Mesenchymal stem cell (in vitro differentiated cells and primary cell): ENCODE results near the gene SMIM41.
"Not testable (repeated sequence)": the region's sequence is repeated elsewhere in the genome, so short reads cannot be mapped to it uniquely, and the experiment has no call there.

ENCODE experiments used
- DNase-seq: peaks from one replicate; pipeline ENCODE4 v3.0.0-alpha.2; 2013
- H2AFZ ChIP-seq: one replicate; pipeline ENCODE4 v1.6.1; 2013; ENCODE audit warnings: low read depth, mild to moderate bottlenecking, control low read depth, inconsistent platforms, low read length, moderate library complexity
- H2AK5ac ChIP-seq: 2 replicates; pipeline ENCODE4 v1.6.1; 2013; ENCODE audit warnings: low read length, moderate library complexity, mild to moderate bottlenecking, inconsistent platforms; ENCODE audit not compliant: severe bottlenecking
- H2BK120ac ChIP-seq: one replicate; pipeline ENCODE4 v1.6.1; 2013; ENCODE audit warnings: low read depth, mild to moderate bottlenecking, inconsistent platforms, low read length, moderate library complexity
- H2BK12ac ChIP-seq, 2 experiments: one replicate each; pipeline ENCODE4 v1.6.1; 2013; ENCODE audit warnings: inconsistent platforms in 2 of 2, low read length in 2 of 2, mild to moderate bottlenecking in 2 of 2, moderate library complexity in 2 of 2, control low read depth in 1 of 2
- H2BK15ac ChIP-seq: one replicate; pipeline ENCODE4 v1.6.1; 2013; ENCODE audit warnings: mild to moderate bottlenecking, low read depth, inconsistent platforms; ENCODE audit not compliant: poor library complexity, severe bottlenecking
- H2BK5ac ChIP-seq: 2 replicates; pipeline ENCODE4 v1.6.1; 2013; ENCODE audit warnings: low read depth, mild to moderate bottlenecking, low read length, control low read depth, inconsistent platforms; ENCODE audit not compliant: poor library complexity, severe bottlenecking
- H3K14ac ChIP-seq, 2 experiments: one replicate each; pipeline ENCODE4 v1.6.1; 2013; ENCODE audit warnings: inconsistent platforms in 2 of 2, low read length in 2 of 2, control low read depth in 1 of 2, mild to moderate bottlenecking in 1 of 2, moderate library complexity in 1 of 2
- H3K18ac ChIP-seq, 2 experiments: one replicate each; pipeline ENCODE4 v1.6.1; 2013; ENCODE audit warnings: inconsistent platforms in 2 of 2, low read length in 2 of 2, control low read depth in 1 of 2, low read depth in 1 of 2, mild to moderate bottlenecking in 1 of 2
- H3K23ac ChIP-seq, 2 experiments: one replicate each; pipeline ENCODE4 v1.6.1; 2013; ENCODE audit warnings: inconsistent platforms in 2 of 2, low read length in 2 of 2, mild to moderate bottlenecking in 2 of 2, moderate library complexity in 2 of 2, control low read depth in 1 of 2
- H3K27ac ChIP-seq: 2 replicates; pipeline ENCODE4 v1.5.1; 2013; ENCODE audit warnings: mild to moderate bottlenecking, moderate library complexity, low read length, control low read depth, inconsistent platforms; ENCODE audit not compliant: poor library complexity, severe bottlenecking
- H3K27me3 ChIP-seq, 2 experiments: 2 replicates each; pipeline versions ENCODE4 v1.6.1 to v1.7.0; 2013; ENCODE audit warnings: low read length in 2 of 2, mild to moderate bottlenecking in 2 of 2, moderate library complexity in 2 of 2, control low read depth in 1 of 2, inconsistent platforms in 1 of 2; ENCODE audit not compliant: control insufficient read depth in 1 of 2, insufficient read depth in 1 of 2
- H3K36me3 ChIP-seq, 2 experiments: 2 replicates each; pipeline versions ENCODE4 v1.6.1 to v1.7.0; 2013; ENCODE audit warnings: low read length in 2 of 2, control low read depth in 1 of 2, inconsistent platforms in 1 of 2, low read depth in 1 of 2, mild to moderate bottlenecking in 1 of 2; ENCODE audit not compliant: insufficient read depth in 2 of 2, control insufficient read depth in 1 of 2
- H3K4ac ChIP-seq, 2 experiments: one replicate each; pipeline ENCODE4 v1.6.1; 2013; ENCODE audit warnings: inconsistent platforms in 2 of 2, low read length in 2 of 2, mild to moderate bottlenecking in 2 of 2, moderate library complexity in 2 of 2, control low read depth in 1 of 2, low read depth in 1 of 2
- H3K4me1 ChIP-seq: 2 replicates; pipeline ENCODE4 v1.6.1; 2013; ENCODE audit warnings: low read depth, low read length, control low read depth; ENCODE audit not compliant: control insufficient read depth, insufficient read depth
- H3K4me2 ChIP-seq: 2 replicates; pipeline ENCODE4 v1.6.1; 2013; ENCODE audit warnings: low read length, mild to moderate bottlenecking, inconsistent platforms; ENCODE audit not compliant: poor library complexity, severe bottlenecking
- H3K4me3 ChIP-seq, 2 experiments: 2 replicates each; pipeline versions ENCODE4 v1.5.1 to v1.7.0; 2013; ENCODE audit warnings: low read length in 2 of 2, mild to moderate bottlenecking in 2 of 2, control low read depth in 1 of 2, low read depth in 1 of 2; ENCODE audit not compliant: insufficient read depth in 1 of 2
- H3K79me1 ChIP-seq: replicated peaks from 2 replicates; pipeline ENCODE4 v1.6.1; 2013; ENCODE audit warnings: mild to moderate bottlenecking, control low read depth, low read length, inconsistent platforms; ENCODE audit not compliant: poor library complexity, severe bottlenecking
- H3K9ac ChIP-seq: 2 replicates; pipeline ENCODE4 v1.7.0; 2013; ENCODE audit warnings: mild to moderate bottlenecking, low read length, moderate library complexity
- H3K9me3 ChIP-seq: 2 replicates; pipeline ENCODE4 v1.7.0; 2013; ENCODE audit warnings: mild to moderate bottlenecking, low read length; ENCODE audit not compliant: control insufficient read depth
- H4K8ac ChIP-seq: one replicate; pipeline ENCODE4 v1.6.1; 2013; ENCODE audit warnings: inconsistent platforms, mild to moderate bottlenecking, low read length, moderate library complexity
- H4K91ac ChIP-seq: one replicate; pipeline ENCODE4 v1.6.1; 2013; ENCODE audit warnings: mild to moderate bottlenecking, low read length, inconsistent platforms
- WGBS: methylation state at CpG from one replicate; pipeline ENCODE4 v1.1.7; 2013; ENCODE audit warnings: mixed read lengths; 5-methylcytosine and 5-hydroxymethylcytosine counted together

Gene SMIM41

DNA sequence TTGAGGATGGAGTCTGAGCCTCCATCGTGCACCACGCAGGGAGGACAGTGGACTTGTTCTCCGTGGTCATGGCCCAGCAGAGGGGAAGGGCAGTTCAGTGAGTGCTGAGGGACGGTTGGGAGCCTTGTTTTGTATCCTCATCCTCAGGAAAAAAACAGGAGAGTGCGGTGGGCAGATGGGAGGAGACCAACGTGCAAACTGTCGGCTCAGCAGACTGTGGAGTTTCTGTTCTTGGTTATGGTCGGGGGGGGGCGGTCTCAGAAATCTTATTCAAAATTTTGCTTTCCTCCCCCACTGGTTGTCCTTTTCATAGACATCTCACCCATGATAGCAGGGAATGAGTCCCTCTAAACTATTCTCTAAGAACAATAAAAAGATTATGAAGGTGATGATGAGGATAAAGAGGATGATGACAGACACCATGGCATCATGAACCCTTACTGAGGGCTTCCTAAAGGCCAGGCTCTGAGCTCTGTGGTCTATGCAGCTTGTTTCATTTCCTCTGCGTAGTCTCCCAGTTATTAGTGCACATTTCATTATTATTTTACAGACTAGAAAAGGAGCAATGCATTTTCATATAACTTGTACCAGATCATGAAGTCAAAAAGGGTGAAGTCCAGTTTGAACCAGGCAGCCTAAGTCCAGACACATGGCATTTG is 25.1 kb downstream of the SMIM41 start:
- H3K4me3 ChIP-seq, H3K9me3 ChIP-seq, H3K79me1 ChIP-seq, H3K4ac ChIP-seq, H3K23ac ChIP-seq, H4K91ac ChIP-seq, DNase-seq, H4K8ac ChIP-seq, H3K18ac ChIP-seq, H2AK5ac ChIP-seq, H3K27ac ChIP-seq, H3K9ac ChIP-seq, H3K36me3 ChIP-seq, H3K14ac ChIP-seq, H2AFZ ChIP-seq, H2BK120ac ChIP-seq, H3K4me1 ChIP-seq, H3K4me2 ChIP-seq, H2BK15ac ChIP-seq, H2BK5ac ChIP-seq, H2BK12ac ChIP-seq: not testable (repeated sequence)
- WGBS, result 65% methylated on average over 7 of the region's 10 CpGs
- H3K27me3 ChIP-seq, result peaks cover 0 to 22% of the 10 kb centered on the region in 2 experiments

DNA sequence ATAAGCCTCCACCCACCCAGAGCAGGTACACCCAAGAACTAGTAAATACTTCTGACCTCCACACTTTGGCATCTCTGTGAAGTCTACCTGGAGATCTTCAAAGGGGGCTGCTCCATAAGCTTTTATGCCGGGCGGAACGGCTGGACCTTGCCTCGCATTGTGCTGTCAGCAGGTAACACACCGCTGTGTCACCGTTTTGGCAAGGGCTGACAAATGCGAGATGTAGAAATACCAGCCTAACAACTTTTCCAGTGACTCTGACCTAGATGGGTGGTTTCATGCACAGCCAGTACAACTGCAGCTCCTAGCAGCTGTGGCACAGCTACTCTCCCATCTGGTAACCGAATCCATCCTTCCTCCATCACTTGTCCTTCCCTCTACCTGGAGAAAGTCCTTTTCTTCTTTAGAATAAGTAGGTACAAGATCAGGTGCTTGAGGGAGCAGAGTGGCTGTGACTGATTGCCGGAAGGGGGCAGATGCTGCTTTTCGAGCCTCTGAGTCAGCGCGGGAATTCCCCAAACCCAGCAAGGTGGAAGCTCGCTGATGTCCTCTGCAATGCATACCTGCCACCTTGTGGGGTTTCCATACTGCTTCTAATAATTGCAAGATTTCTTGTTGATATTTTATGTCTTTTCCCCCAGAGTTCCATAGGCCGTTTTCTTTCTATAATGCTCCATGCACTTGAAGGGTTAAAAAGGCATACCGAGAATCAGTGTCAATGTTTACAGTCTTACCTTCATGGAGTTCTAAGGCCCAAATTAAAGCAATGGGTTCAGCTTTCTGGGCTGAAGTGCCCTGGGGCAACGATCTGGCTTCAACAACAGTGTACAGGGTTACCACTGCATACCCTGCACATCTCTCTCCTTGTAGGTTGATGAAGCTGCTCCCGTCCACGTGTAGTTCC is 37.0 kb downstream of the SMIM41 start:
- not testable (repeated sequence) for H3K9me3 ChIP-seq, H3K36me3 ChIP-seq, H2AFZ ChIP-seq, H3K27ac ChIP-seq, H4K8ac ChIP-seq, H2BK15ac ChIP-seq, H3K9ac ChIP-seq, H3K79me1 ChIP-seq, DNase-seq, H2BK12ac ChIP-seq, H3K14ac ChIP-seq, H4K91ac ChIP-seq, H3K23ac ChIP-seq, H2BK5ac ChIP-seq, H3K4me3 ChIP-seq, H2BK120ac ChIP-seq, H3K18ac ChIP-seq, H3K4ac ChIP-seq, H2AK5ac ChIP-seq, H3K4me2 ChIP-seq
- Histone ChIP-seq H3K4me1 (peaks cover 13% of the 10 kb centered on the region), H3K27me3 (peaks cover 4 to 33% of the 10 kb centered on the region in 2 experiments)
- WGBS, result 60% methylated on average over 16 of the region's 18 CpGs

DNA sequence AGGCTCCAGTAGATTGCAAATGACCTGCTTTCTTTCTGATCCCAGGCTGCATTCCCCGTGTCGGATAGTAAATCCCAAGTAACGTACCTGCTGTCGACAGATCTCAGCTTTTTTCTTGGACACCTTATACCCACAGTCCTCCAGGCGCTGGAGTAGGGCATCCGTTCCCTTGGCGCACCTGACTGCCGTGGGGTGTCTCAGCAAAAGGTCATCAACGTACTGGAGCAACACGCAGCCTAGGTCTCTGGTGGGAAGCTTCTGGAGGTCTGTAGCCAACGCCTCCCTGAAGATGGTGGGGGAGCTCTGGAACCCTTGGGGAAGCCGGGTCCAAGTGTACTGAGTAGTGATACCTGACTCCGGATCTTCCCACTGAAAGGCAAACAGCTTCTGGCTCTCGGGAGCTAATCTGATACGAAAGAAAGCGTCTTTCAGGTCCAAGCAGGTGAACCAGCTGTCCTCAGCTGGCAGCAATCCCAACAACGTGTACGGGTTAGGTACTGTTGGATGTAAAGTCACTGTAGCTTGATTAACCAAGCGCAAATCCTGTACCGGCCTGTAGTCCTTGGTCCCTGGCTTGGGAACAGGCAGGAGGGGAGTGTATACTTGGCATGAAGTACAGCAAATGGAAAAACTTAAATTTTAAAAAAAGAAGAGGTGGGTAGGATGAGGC is 38.4 kb downstream of the SMIM41 start:
- Histone ChIP-seq H3K27me3 (peaks cover 13 to 38% of the 10 kb centered on the region in 2 experiments), H3K4me1 (peaks cover 13% of the 10 kb centered on the region)
- not testable (repeated sequence) for H3K23ac ChIP-seq, H3K4me2 ChIP-seq, H3K4ac ChIP-seq, H2AK5ac ChIP-seq, H3K9me3 ChIP-seq, H2AFZ ChIP-seq, H2BK12ac ChIP-seq, H2BK15ac ChIP-seq, H3K79me1 ChIP-seq, H4K8ac ChIP-seq, H3K14ac ChIP-seq, H3K18ac ChIP-seq, H2BK120ac ChIP-seq, DNase-seq, H3K9ac ChIP-seq, H3K36me3 ChIP-seq, H3K4me3 ChIP-seq, H3K27ac ChIP-seq, H2BK5ac ChIP-seq, H4K91ac ChIP-seq
- 90% methylated on average over 20 of the region's 20 CpGs for WGBS
